Type B pancreatic cell (in vitro differentiated cells): ENCODE data around the gene ARRDC5. TPM values are rescaled to one million over a fixed set of nuclear protein-coding genes. Genes with fewer than 3 reads are reported as not detected.
"Not testable (repeated sequence)": the region's sequence is repeated elsewhere in the genome, so short reads cannot be mapped to it uniquely, and the experiment has no call there.

Experiments used
- DNase-seq: peaks from one replicate; pipeline ENCODE4 v3.0.0; 2021; ENCODE audit warnings: mixed read lengths; ENCODE audit not compliant: unreplicated experiment; ENCODE audit errors: extremely low spot score
- H3K27ac Mint-ChIP-seq: 2 replicates; pipeline ENCODE4 v1.8.0; 2021; ENCODE audit warnings: mild to moderate bottlenecking, mixed read lengths
- H3K27me3 Mint-ChIP-seq: 2 replicates; pipeline ENCODE4 v1.8.0; 2021; ENCODE audit warnings: mixed read lengths
- H3K36me3 Mint-ChIP-seq: 2 replicates; pipeline ENCODE4 v1.8.0; 2021; ENCODE audit warnings: mixed read lengths
- H3K4me1 Mint-ChIP-seq: one replicate; pipeline ENCODE4 v1.8.0; 2021; ENCODE audit warnings: mixed read lengths; ENCODE audit not compliant: unreplicated experiment
- H3K4me3 Mint-ChIP-seq: 2 replicates; pipeline ENCODE4 v1.8.0; 2021; ENCODE audit warnings: mild to moderate bottlenecking, mixed read lengths
- H3K9me3 Mint-ChIP-seq: 2 replicates; pipeline ENCODE4 v1.8.0; 2021; ENCODE audit warnings: mixed read lengths
- microRNA-seq: library from miRNA; unstranded; fragments of <30 nt; microRNA quantifications from one replicate; pipeline ENCODE4, GENCODE V29; 2020
- total RNA-seq: library from RNA; stranded (reverse); gene quantifications from 2 replicates; pipeline ENCODE4 v1.2.1, GENCODE V29; 2021; ENCODE audit warnings: low replicate concordance
- TF ChIP-seq, protein P1 (sequence below): fragments of 200-600 bp; sonication (generic); conservative IDR thresholded peaks from 2 replicates; pipeline ENCODE4 v1.5.0; 2021; ENCODE audit warnings: antibody characterized with exemption, mild to moderate bottlenecking

The ARRDC5 gene
- total RNA-seq, 1 donor from 2014 or later: not detected

DNA sequence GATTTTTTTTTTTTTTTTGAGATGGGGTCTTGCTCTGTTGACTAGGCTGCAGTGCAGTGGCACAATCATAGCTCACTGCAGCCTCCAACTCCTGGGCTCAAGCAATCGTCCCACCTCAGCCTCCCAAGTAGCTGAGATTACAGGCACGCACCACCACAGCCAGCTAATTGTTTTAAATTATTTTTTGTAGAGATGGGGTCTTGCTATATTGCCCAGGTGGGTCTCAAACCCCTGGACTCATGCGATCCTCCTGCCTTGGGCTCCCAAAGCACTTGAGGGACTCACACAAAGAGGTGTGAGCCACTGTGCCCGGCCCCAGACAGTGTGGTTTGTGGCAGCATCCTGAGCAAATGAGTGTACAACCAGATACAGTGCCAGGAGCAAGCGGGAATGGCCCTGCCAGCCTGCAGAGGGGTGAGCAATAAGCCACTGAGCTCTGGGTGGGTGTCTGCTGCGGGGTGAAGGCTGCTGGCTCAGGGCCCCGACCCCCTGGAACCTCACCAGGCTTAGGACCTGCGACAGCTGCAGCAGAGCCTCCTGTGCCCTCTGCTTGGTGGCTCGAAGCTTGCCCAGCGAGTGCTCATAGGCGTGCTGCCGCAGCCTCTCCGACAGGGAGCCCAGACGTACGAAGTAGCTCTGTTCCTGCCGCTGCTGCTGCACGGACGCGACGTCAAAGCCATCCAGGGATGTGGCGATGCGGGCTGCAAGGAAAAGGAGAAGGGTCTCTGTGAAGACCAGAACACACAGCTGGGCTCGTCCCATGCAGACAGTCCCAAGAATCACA, 55.3 kb downstream of the ARRDC5 start:
- H3K36me3 Mint-ChIP-seq: peaks cover 9% of the 10 kb centered on the region
- no peak overlapping the region for H3K4me3 Mint-ChIP-seq
- H3K4me1 Mint-ChIP-seq: no peaks in the 10 kb centered on the region
- no peaks in the 10 kb centered on the region for H3K27me3 Mint-ChIP-seq
- no peaks in the 10 kb centered on the region for H3K9me3 Mint-ChIP-seq
- TF ChIP-seq, protein P1, sequence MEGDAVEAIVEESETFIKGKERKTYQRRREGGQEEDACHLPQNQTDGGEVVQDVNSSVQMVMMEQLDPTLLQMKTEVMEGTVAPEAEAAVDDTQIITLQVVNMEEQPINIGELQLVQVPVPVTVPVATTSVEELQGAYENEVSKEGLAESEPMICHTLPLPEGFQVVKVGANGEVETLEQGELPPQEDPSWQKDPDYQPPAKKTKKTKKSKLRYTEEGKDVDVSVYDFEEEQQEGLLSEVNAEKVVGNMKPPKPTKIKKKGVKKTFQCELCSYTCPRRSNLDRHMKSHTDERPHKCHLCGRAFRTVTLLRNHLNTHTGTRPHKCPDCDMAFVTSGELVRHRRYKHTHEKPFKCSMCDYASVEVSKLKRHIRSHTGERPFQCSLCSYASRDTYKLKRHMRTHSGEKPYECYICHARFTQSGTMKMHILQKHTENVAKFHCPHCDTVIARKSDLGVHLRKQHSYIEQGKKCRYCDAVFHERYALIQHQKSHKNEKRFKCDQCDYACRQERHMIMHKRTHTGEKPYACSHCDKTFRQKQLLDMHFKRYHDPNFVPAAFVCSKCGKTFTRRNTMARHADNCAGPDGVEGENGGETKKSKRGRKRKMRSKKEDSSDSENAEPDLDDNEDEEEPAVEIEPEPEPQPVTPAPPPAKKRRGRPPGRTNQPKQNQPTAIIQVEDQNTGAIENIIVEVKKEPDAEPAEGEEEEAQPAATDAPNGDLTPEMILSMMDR: no peak
- no peak overlapping the region for H3K27ac Mint-ChIP-seq
- no peak for DNase-seq

DNA sequence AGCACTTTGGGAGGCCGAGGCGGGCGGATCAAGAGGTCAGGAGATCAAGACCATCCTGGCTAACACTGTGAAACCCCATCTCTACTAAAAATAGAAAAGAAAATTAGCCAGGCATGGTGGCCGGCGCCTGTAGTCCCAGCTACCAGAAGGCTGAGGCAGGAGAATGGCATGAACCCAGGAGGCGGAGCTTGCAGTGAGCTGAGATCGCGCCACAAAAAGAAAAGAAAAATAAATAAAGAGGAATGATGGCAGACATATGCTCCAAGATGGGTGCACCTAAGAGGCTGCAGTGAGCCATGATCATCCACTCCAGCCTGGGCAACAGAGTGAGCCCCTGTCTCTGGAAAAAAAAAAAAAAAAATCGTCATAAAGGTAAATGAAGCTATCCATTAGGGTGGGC, 56.7 kb downstream of the ARRDC5 start:
- not testable (repeated sequence) for H3K27ac Mint-ChIP-seq, H3K27me3 Mint-ChIP-seq, H3K36me3 Mint-ChIP-seq, H3K4me1 Mint-ChIP-seq, H3K9me3 Mint-ChIP-seq, H3K4me3 Mint-ChIP-seq, DNase-seq

DNA sequence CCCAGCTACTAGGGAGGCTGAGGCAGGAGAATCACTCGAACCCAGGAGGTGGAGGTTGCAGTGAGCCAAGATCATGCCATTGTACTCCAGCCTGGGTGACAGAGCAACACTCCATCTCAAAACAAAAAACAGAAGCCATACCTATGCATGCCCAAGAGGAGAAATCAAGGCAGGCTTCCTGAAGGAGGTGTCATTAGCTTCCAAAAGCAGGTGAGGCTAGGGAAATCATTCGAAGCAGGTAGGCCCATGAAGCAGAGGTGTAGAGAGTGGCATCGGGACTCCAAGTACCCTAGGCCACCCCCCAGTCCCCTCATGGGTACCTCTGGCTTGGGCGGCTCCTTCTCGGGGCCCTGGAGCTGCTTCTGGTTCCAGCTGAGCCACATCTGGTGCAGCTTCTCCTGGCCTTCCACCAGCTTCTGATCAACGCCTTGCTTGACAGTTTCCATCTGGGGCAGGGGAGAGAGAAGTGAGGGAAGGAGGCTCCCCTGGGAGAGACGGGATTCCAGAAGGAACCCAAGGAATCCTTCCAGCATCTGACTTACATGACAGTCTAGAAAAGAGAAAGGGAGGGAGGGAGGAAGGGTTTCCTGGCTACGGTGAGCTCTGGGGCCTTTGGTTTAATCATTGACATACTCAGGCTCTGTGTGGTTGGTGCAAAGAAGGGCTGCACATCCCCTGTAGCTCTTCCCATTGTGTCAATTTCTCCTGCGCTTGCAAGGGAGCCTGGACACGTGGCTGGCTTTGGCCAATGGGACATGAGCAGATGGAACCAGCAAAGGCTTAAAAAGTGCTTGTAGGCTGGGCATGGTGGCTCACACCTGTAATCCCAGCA, 58.1 kb downstream of the ARRDC5 start:
- no peak for DNase-seq
- H3K36me3 Mint-ChIP-seq: peaks cover 17% of the 10 kb centered on the region
- TF ChIP-seq, protein P1: no peak
- H3K27me3 Mint-ChIP-seq: no peaks in the 10 kb centered on the region
- no peaks in the 10 kb centered on the region for H3K4me1 Mint-ChIP-seq
- H3K27ac Mint-ChIP-seq: no peak overlapping the region
- H3K4me3 Mint-ChIP-seq: peak overlapping the region; percentile 44
- no peaks in the 10 kb centered on the region for H3K9me3 Mint-ChIP-seq

DNA sequence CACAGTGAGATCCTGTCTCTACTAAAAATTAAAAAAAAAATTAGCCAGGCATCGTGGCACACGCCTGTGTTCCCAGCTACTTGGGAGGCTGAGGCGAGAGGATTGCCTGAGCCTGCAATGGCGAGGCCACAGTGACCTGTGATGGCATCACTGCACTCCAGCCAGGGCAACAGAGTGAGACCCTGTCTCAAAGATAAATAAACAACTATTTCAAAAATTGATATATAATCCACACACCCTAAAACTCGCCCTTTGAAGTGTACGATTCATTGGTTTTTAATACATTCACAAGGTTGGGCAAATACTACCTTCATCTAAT, 59.1 kb downstream of the ARRDC5 start:
- H3K27ac Mint-ChIP-seq: no peak overlapping the region
- peaks cover 17% of the 10 kb centered on the region for H3K36me3 Mint-ChIP-seq
- no peaks in the 10 kb centered on the region for H3K27me3 Mint-ChIP-seq

More for the DNA sequence above, 59.1 kb downstream of the ARRDC5 start:
- H3K4me1 Mint-ChIP-seq: no peaks in the 10 kb centered on the region
- H3K9me3 Mint-ChIP-seq: no peaks in the 10 kb centered on the region
- DNase-seq: no peak
- no peak overlapping the region for H3K4me3 Mint-ChIP-seq
- TF ChIP-seq, protein P1: no peak

Small RNAs within 50 kb of the gene (microRNA-seq; reads per million reads assigned to microRNA genes)
- gene MIR4747: 0.83 reads per million

Other genes with a start within 250 kb of the ARRDC5 start
- gene MYDGF, start 232.6 kb downstream of the ARRDC5 start, total RNA-seq: 57.5 and 63.7 TPM in 2 replicates
- gene DPP9, start 179.1 kb downstream of the ARRDC5 start, total RNA-seq: 42.9 and 47.8 TPM in 2 replicates
- 13.3 and 13.7 TPM in 2 replicates for gene FEM1A, start 111.2 kb downstream of the ARRDC5 start, total RNA-seq
- 8.3 and 20.5 TPM in 2 replicates for gene TICAM1, start 71.2 kb downstream of the ARRDC5 start, total RNA-seq
- 53.9 and 77.4 TPM in 2 replicates for gene PLIN3, start 35.2 kb downstream of the ARRDC5 start, total RNA-seq
- 29.2 and 79.1 TPM in 2 replicates for gene UHRF1, start 6.6 kb upstream of the ARRDC5 start, total RNA-seq
- 34.3 and 48.8 TPM in 2 replicates for gene KDM4B, start 66.2 kb upstream of the ARRDC5 start, total RNA-seq